GM23338 (cell line): ENCODE measurements around the gene ZBTB24. TPM values are rescaled to one million over a fixed set of nuclear protein-coding genes. Genes with fewer than 3 reads are reported as not detected.

Source experiments
- EZH2 ChIP-seq: fragments of 200-600 bp; sonication (generic); IDR thresholded peaks from one replicate; pipeline ENCODE4 v1.8.0; 2017; ENCODE audit warnings: antibody characterized with exemption, mild to moderate bottlenecking, low read depth; ENCODE audit not compliant: unreplicated experiment
- JUNB ChIP-seq: IDR thresholded peaks from one replicate; pipeline ENCODE4 v1.6.1; 2016; ENCODE audit warnings: antibody characterized with exemption; ENCODE audit not compliant: unreplicated experiment
- POLR2AphosphoS5 ChIP-seq: IDR thresholded peaks from 2 replicates; pipeline ENCODE4 v1.6.1; 2016; ENCODE audit warnings: antibody characterized with exemption, low read depth
- REST ChIP-seq: IDR thresholded peaks from one replicate; pipeline ENCODE4 v1.6.1; 2018; ENCODE audit warnings: antibody characterized with exemption; ENCODE audit not compliant: unreplicated experiment
- STAT1 ChIP-seq: IDR thresholded peaks from one replicate; pipeline ENCODE4 v1.6.1; 2016; ENCODE audit warnings: antibody characterized with exemption; ENCODE audit not compliant: unreplicated experiment
- ZNF331 ChIP-seq: fragments of 250-450 bp; sonication (Bioruptor Pico); IDR thresholded peaks from 2 replicates; pipeline ENCODE4 v1.5.0; 2020; ENCODE audit warnings: low read depth, mild to moderate bottlenecking, moderate library complexity
- ZNF462 ChIP-seq: fragments of 250-450 bp; sonication (Bioruptor Pico); IDR thresholded peaks from 2 replicates; pipeline ENCODE4 v1.5.0; 2020; ENCODE audit warnings: mild to moderate bottlenecking, moderate library complexity
- polyA plus RNA-seq: library from polyadenylated mRNA; unstranded; fragments of >200 nt; fragmentation: Nextera tagmentation; extraction: Ambion mirVana; gene quantifications from 2 replicates; pipeline ENCODE4 v1.2.1, GENCODE V29; 2016
- total RNA-seq: library from RNA; depleted of rRNA; stranded (reverse); fragments of >200 nt; shearing (Covaris generic); gene quantifications from 2 replicates; pipeline ENCODE4 v1.2.3, GENCODE V29; 2014

The ZBTB24 gene
- total and polyA plus RNA-seq, 2 experiments from 2014 or later = 7.9 to 22.0 TPM

GRCh38 chr6:109498936-109499335, 15.9 kb upstream of the ZBTB24 start (continued):
- TF ChIP-seq ZNF462 (CRISPR knock-in tag) (no peak), REST (no peak), JUNB (no peak), POLR2AphosphoS5 (no peak), ZNF331 (no peak), STAT1 (no peak), EZH2 (no peak)
